ENCODE measurements around the gene SLC22A23. TPM values are rescaled to one million over a fixed set of nuclear protein-coding genes. Genes with fewer than 3 reads are reported as not detected.
A peak's percentile ranks its signal among the peaks of the same experiment; 100 is the strongest.

The SLC22A23 gene
- total and polyA plus RNA-seq, 2 experiments from 2014 or later: 6.1 to 38.3 TPM

DNA sequence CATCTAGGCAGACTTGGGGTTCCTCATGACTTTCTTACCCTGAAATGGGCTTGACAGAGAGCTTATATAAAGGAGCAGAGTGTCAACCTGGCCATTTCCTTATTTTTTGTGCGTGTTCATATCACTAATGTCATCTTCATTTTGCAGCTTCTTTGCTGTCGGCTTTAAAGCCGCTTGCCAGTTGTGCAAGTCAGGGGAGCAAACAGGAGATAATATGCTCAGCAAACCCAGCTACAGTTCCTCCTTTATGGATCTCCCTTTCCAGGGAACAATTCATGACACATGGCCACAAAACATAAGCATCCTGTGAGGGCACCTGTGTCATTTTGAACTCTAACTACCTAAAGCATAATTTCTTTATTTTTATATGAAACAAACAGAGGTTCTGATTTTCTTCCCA is 222.9 kb downstream of the SLC22A23 start:
- H3K27me3 ChIP-seq (ENCODE audit: insufficient read depth): peaks cover 32% of the 10 kb centered on the region
- H3K4me3 ChIP-seq: no peak overlapping the region
- H3K36me3 ChIP-seq (ENCODE audit: insufficient read depth): no peaks in the 10 kb centered on the region
- no peak for DNase-seq (ENCODE audit: low spot score)
- no peaks in the 10 kb centered on the region for H4K20me1 ChIP-seq (replicated peaks; ENCODE audit: insufficient read depth)
- Mint-ChIP-seq H3K27ac (no peak overlapping the region), H3K4me1 (peaks cover 49% of the 10 kb centered on the region), H3K4me3 (no peak overlapping the region), H3K27me3 (ENCODE audit: insufficient read depth, low read depth, poor library complexity) (peaks cover 34% of the 10 kb centered on the region), H3K9me3 (no peaks in the 10 kb centered on the region; the same call in 2 of the 3 replicates), H3K36me3 (ENCODE audit: low read depth) (no peaks in the 10 kb centered on the region; the same call in 2 of the 3 replicates)
- H3K79me2 ChIP-seq (replicated peaks; ENCODE audit: insufficient read depth): peaks cover 4% of the 10 kb centered on the region; the same call in 1 of the 2 replicates
- no peaks in the 10 kb centered on the region for H3K9me2 ChIP-seq (ENCODE audit: insufficient read depth)
- H3K4me1 ChIP-seq (ENCODE audit: insufficient read depth): peaks cover 52% of the 10 kb centered on the region
- H3K4me2 ChIP-seq: no peak overlapping the region
- ATAC-seq: no peak
- H3K27ac ChIP-seq (ENCODE audit: low read depth): no peak overlapping the region
- H3F3A ChIP-seq (replicated peaks; ENCODE audit: low read depth): peaks cover 28% of the 10 kb centered on the region
- TF ChIP-seq, protein P1, sequence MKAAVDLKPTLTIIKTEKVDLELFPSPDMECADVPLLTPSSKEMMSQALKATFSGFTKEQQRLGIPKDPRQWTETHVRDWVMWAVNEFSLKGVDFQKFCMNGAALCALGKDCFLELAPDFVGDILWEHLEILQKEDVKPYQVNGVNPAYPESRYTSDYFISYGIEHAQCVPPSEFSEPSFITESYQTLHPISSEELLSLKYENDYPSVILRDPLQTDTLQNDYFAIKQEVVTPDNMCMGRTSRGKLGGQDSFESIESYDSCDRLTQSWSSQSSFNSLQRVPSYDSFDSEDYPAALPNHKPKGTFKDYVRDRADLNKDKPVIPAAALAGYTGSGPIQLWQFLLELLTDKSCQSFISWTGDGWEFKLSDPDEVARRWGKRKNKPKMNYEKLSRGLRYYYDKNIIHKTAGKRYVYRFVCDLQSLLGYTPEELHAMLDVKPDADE (IDR thresholded peaks at IDR 0.05): no peak
- no peak for TF ChIP-seq STAT1 (IDR thresholded peaks at IDR 0.05; ENCODE audit: unreplicated experiment)
- TF ChIP-seq, protein P2, sequence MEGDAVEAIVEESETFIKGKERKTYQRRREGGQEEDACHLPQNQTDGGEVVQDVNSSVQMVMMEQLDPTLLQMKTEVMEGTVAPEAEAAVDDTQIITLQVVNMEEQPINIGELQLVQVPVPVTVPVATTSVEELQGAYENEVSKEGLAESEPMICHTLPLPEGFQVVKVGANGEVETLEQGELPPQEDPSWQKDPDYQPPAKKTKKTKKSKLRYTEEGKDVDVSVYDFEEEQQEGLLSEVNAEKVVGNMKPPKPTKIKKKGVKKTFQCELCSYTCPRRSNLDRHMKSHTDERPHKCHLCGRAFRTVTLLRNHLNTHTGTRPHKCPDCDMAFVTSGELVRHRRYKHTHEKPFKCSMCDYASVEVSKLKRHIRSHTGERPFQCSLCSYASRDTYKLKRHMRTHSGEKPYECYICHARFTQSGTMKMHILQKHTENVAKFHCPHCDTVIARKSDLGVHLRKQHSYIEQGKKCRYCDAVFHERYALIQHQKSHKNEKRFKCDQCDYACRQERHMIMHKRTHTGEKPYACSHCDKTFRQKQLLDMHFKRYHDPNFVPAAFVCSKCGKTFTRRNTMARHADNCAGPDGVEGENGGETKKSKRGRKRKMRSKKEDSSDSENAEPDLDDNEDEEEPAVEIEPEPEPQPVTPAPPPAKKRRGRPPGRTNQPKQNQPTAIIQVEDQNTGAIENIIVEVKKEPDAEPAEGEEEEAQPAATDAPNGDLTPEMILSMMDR (conservative IDR thresholded peaks at IDR 0.05; ENCODE audit: low read depth in 2 of 2): no peak
- H2AFZ ChIP-seq: no peak overlapping the region

DNA sequence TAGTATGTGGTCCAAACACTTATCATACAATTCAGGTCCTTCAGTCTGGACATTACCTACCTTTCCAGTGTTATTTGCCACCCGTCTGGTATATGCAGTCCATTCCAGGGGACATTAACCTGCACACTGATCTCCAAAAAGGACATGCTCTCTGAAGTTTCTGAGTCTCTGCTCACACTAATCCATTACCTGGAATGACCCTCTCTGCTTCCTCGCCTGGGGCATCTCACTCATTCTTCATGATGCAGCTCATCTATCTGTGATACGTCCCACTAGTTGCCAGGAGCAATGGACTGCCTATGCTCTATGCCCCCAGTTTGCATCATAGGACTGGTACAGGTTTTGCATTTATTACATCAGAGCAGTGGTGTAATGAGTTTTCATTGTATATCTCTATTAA is 223.5 kb downstream of the SLC22A23 start:
- no peak overlapping the region for H3K27ac Mint-ChIP-seq
- Histone ChIP-seq H3K4me2 (peak overlapping the region; percentile 96; the same call in 1 of the 2 replicates), H3K9me2 (ENCODE audit: insufficient read depth) (no peaks in the 10 kb centered on the region), H3K27me3 (ENCODE audit: insufficient read depth) (peaks cover 36% of the 10 kb centered on the region), H3F3A (replicated peaks; ENCODE audit: low read depth) (peaks cover 28% of the 10 kb centered on the region), H2AFZ (no peak overlapping the region), H3K4me3 (no peak overlapping the region), H4K20me1 (replicated peaks; ENCODE audit: insufficient read depth) (no peaks in the 10 kb centered on the region), H3K36me3 (ENCODE audit: insufficient read depth) (no peaks in the 10 kb centered on the region), H3K27ac (ENCODE audit: low read depth) (no peak overlapping the region), H3K79me2 (replicated peaks; ENCODE audit: insufficient read depth) (peaks cover 4% of the 10 kb centered on the region; the same call in 1 of the 2 replicates), H3K4me1 (ENCODE audit: insufficient read depth) (peaks cover 52% of the 10 kb centered on the region)
- ATAC-seq: no peak
- peak overlapping the region; percentile 91 for H3K4me3 Mint-ChIP-seq
- peaks cover 52% of the 10 kb centered on the region for H3K4me1 Mint-ChIP-seq
- H3K9me3 Mint-ChIP-seq: no peaks in the 10 kb centered on the region; the same call in 2 of the 3 replicates
- peaks cover 40% of the 10 kb centered on the region for H3K27me3 Mint-ChIP-seq (ENCODE audit: insufficient read depth, low read depth, poor library complexity)
- no peak for DNase-seq (ENCODE audit: low spot score)
- no peaks in the 10 kb centered on the region; the same call in 2 of the 3 replicates for H3K36me3 Mint-ChIP-seq (ENCODE audit: low read depth)
- TF ChIP-seq ZNF114 (CRISPR knock-in tag; IDR thresholded peaks at IDR 0.05) (no peak), NANOG (IDR thresholded peaks at IDR 0.05; ENCODE audit: borderline replicate concordance) (no peak), CREB1 (CRISPR knock-in tag; IDR thresholded peaks at IDR 0.05; ENCODE audit: low read depth) (no peak), EZH2 (IDR thresholded peaks at IDR 0.05; ENCODE audit: low read depth, unreplicated experiment) (no peak), POLR2AphosphoS5 (IDR thresholded peaks at IDR 0.05; ENCODE audit: low read depth) (no peak)
- TF ChIP-seq, protein P3, sequence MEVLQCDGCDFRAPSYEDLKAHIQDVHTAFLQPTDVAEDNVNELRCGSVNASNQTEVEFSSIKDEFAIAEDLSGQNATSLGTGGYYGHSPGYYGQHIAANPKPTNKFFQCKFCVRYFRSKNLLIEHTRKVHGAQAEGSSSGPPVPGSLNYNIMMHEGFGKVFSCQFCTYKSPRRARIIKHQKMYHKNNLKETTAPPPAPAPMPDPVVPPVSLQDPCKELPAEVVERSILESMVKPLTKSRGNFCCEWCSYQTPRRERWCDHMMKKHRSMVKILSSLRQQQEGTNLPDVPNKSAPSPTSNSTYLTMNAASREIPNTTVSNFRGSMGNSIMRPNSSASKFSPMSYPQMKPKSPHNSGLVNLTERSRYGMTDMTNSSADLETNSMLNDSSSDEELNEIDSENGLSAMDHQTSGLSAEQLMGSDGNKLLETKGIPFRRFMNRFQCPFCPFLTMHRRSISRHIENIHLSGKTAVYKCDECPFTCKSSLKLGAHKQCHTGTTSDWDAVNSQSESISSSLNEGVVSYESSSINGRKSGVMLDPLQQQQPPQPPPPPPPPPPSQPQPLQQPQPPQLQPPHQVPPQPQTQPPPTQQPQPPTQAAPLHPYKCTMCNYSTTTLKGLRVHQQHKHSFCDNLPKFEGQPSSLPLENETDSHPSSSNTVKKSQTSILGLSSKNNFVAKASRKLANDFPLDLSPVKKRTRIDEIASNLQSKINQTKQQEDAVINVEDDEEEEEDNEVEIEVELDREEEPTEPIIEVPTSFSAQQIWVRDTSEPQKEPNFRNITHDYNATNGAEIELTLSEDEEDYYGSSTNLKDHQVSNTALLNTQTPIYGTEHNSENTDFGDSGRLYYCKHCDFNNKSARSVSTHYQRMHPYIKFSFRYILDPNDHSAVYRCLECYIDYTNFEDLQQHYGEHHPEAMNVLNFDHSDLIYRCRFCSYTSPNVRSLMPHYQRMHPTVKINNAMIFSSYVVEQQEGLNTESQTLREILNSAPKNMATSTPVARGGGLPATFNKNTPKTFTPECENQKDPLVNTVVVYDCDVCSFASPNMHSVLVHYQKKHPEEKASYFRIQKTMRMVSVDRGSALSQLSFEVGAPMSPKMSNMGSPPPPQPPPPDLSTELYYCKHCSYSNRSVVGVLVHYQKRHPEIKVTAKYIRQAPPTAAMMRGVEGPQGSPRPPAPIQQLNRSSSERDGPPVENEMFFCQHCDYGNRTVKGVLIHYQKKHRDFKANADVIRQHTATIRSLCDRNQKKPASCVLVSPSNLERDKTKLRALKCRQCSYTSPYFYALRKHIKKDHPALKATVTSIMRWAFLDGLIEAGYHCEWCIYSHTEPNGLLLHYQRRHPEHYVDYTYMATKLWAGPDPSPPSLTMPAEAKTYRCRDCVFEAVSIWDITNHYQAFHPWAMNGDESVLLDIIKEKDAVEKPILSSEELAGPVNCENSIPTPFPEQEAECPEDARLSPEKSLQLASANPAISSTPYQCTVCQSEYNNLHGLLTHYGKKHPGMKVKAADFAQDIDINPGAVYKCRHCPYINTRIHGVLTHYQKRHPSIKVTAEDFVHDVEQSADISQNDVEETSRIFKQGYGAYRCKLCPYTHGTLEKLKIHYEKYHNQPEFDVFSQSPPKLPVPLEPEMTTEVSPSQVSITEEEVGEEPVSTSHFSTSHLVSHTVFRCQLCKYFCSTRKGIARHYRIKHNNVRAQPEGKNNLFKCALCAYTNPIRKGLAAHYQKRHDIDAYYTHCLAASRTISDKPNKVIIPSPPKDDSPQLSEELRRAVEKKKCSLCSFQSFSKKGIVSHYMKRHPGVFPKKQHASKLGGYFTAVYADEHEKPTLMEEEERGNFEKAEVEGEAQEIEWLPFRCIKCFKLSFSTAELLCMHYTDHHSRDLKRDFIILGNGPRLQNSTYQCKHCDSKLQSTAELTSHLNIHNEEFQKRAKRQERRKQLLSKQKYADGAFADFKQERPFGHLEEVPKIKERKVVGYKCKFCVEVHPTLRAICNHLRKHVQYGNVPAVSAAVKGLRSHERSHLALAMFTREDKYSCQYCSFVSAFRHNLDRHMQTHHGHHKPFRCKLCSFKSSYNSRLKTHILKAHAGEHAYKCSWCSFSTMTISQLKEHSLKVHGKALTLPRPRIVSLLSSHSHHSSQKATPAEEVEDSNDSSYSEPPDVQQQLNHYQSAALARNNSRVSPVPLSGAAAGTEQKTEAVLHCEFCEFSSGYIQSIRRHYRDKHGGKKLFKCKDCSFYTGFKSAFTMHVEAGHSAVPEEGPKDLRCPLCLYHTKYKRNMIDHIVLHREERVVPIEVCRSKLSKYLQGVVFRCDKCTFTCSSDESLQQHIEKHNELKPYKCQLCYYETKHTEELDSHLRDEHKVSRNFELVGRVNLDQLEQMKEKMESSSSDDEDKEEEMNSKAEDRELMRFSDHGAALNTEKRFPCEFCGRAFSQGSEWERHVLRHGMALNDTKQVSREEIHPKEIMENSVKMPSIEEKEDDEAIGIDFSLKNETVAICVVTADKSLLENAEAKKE (CRISPR knock-in tag; IDR thresholded peaks at IDR 0.05): no peak
- TF ChIP-seq, protein P1 (IDR thresholded peaks at IDR 0.05): no peak
